ENCODE data around the gene EHD4.

DNA sequence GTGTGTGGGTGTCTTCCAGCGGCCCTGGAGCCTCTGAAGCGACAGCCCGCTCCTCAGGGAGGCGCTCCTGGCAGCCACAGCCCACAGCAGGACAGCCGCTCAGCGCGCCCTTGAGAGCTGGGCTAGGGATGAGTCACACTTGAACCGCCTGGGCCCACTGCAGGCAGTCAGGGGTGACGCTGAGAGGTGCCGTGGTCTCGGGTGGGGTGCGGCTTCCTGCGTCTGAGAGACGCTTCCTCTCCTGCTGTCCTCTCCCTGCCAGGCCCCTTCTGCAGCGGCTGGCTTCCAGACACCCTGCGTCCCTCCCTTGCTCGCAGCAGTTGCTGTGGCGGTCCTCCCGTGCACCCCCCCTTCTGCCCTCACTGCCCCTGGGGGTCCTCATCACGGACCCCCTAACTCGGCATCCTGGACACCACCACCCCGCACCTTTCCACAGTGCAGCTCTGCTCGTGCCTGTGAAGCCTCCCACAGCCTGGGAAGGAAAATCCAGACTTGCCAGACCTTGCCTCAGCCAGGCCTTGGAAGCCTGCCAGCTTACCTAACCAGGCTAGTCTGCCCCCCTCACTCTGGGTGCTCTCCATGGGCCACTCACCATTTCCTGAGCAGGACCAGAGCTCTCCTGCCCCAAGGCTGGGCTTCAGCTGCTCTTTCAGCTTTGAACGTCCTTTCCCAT, 77.4 kb downstream of the EHD4 start:
- TF ChIP-seq CTCF (IDR thresholded peaks at IDR 0.05) (no peak), POLR2A (IDR thresholded peaks at IDR 0.05) (no peak)

Measured in ovary (tissue), 3 donors.